Caco-2 (cell line): ENCODE results near the gene FAM53A. TPM values are rescaled to one million over a fixed set of nuclear protein-coding genes. Genes with fewer than 3 reads are reported as not detected.

Experiments used
- BruUV-seq: library from RNA; stranded (reverse); fragments of 400-500 nt; replicated peaks from 2 replicates; lab custom pipeline; 2021; lab: Mats Ljungman, UMichigan
- CTCF ChIA-PET: fragments of 300-600 bp; sonication (Branson Sonifier 250); formaldehyde crosslinking; loops from one replicate; lab custom pipeline; 2022; ENCODE audit warnings: antibody characterized with exemption; lab: Charles Lee
- POLR2A ChIA-PET: fragments of 300-600 bp; sonication (Branson Sonifier 250); formaldehyde crosslinking; loops from one replicate; lab custom pipeline; 2022; ENCODE audit warnings: antibody characterized with exemption; lab: Charles Lee
- DNase-seq, 2 experiments: peaks; one replicate each; pipeline versions ENCODE4 v3.0.0 to v3.0.0-alpha.2; 2020 to 2022
- H3K27me3 ChIP-seq: replicated peaks from 2 replicates; pipeline ENCODE4 v1.6.0; 2011; ENCODE audit warnings: low read length; ENCODE audit not compliant: control insufficient read depth, insufficient read depth
- H3K36me3 ChIP-seq: 2 replicates; pipeline ENCODE4 v1.5.1; 2011; ENCODE audit warnings: low read length; ENCODE audit not compliant: control insufficient read depth, insufficient read depth
- H3K4me1 ChIP-seq: fragments of 250-450 bp; sonication (Bioruptor Pico); 2 replicates; pipeline ENCODE4 v1.5.1; 2020; ENCODE audit warnings: mild to moderate bottlenecking
- H3K4me3 ChIP-seq: 2 replicates; pipeline ENCODE4 v1.5.1; 2011; ENCODE audit warnings: low read depth, mild to moderate bottlenecking, control low read depth, low read length
- H3K9me3 ChIP-seq: fragments of 250-450 bp; sonication (Bioruptor Pico); 2 replicates; pipeline ENCODE4 v1.5.1; 2020; ENCODE audit warnings: mild to moderate bottlenecking, moderate library complexity
- H3K27ac Mint-ChIP-seq: one replicate; pipeline ENCODE4 v1.8.0; 2022; ENCODE audit warnings: mixed read lengths; ENCODE audit not compliant: unreplicated experiment
- H3K27me3 Mint-ChIP-seq: one replicate; pipeline ENCODE4 v1.8.0; 2022; ENCODE audit warnings: mixed read lengths; ENCODE audit not compliant: insufficient read depth, unreplicated experiment
- H3K36me3 Mint-ChIP-seq: one replicate; pipeline ENCODE4 v1.8.0; 2022; ENCODE audit warnings: mild to moderate bottlenecking, mixed read lengths; ENCODE audit not compliant: insufficient read depth, unreplicated experiment
- H3K4me1 Mint-ChIP-seq: one replicate; pipeline ENCODE4 v1.8.0; 2022; ENCODE audit warnings: low read depth, mixed read lengths; ENCODE audit not compliant: unreplicated experiment
- H3K4me3 Mint-ChIP-seq: one replicate; pipeline ENCODE4 v1.8.0; 2022; ENCODE audit warnings: mild to moderate bottlenecking, moderate library complexity, mixed read lengths; ENCODE audit not compliant: unreplicated experiment
- H3K9me3 Mint-ChIP-seq: one replicate; pipeline ENCODE4 v1.8.0; 2022; ENCODE audit warnings: mixed read lengths; ENCODE audit not compliant: unreplicated experiment
- CTCF ChIP-seq, 2 experiments: fragments of 200-600 bp in 1 of 2; IDR thresholded peaks; 1 replicate in 1 of 2; 2 replicates in 1 of 2; pipeline versions ENCODE4 v1.5.1 to v1.8.0; 2011 to 2022; ENCODE audit warnings: antibody characterized with exemption in 1 of 2, control low read depth in 1 of 2, inconsistent platforms in 1 of 2, low read depth in 1 of 2, low read length in 1 of 2, mild to moderate bottlenecking in 1 of 2, moderate library complexity in 1 of 2; ENCODE audit not compliant: insufficient read depth in 1 of 2, severe bottlenecking in 1 of 2, unreplicated experiment in 1 of 2
- intact Hi-C: fragments of 100-400 bp; cut with micrococcal nuclease; formaldehyde crosslinking; loops from one replicate; pipeline ENCODE4 v1.10.0; 2022; ENCODE audit not compliant: unreplicated experiment
- total RNA-seq: library from RNA; stranded (reverse); gene quantifications from 2 replicates; pipeline ENCODE4 v1.2.3, GENCODE V29; 2022

FAM53A gene
- total RNA-seq, 1 experiment from 2014 or later: 4.1 TPM

- H3K36me3 ChIP-seq: no peaks in the 10 kb centered on the region
- Mint-ChIP-seq H3K9me3 (no peaks in the 10 kb centered on the region), H3K36me3 (no peaks in the 10 kb centered on the region), H3K27ac (no peak overlapping the region), H3K4me1 (no peaks in the 10 kb centered on the region), H3K27me3 (no peaks in the 10 kb centered on the region), H3K4me3 (no peak overlapping the region)
- intact Hi-C loops: no loop called here
- no peaks in the 10 kb centered on the region for H3K9me3 ChIP-seq
- ChIA-PET CTCF (no interaction called here), POLR2A (no interaction called here)
- no TSS peak for BruUV-seq
- no peak overlapping the region for H3K4me3 ChIP-seq
- H3K27me3 ChIP-seq: no peaks in the 10 kb centered on the region
- no peaks in the 10 kb centered on the region for H3K4me1 ChIP-seq
- no peak for TF ChIP-seq CTCF (IDR thresholded peaks at IDR 0.05; ENCODE audit: insufficient read depth in 1 of 2, low read depth in 1 of 2, low read length in 1 of 2, severe bottlenecking in 1 of 2, unreplicated experiment in 1 of 2)
- no peak for DNase-seq
Measured at GRCh38 chr4:1655676-1656075, 28.4 kb downstream of the FAM53A start.

GRCh38 chr4:1655081-1655480, 29.0 kb downstream of the FAM53A start:
- BruUV-seq: no TSS peak
- Mint-ChIP-seq H3K27me3 (no peaks in the 10 kb centered on the region), H3K9me3 (no peaks in the 10 kb centered on the region), H3K4me1 (no peaks in the 10 kb centered on the region), H3K27ac (no peak overlapping the region), H3K36me3 (no peaks in the 10 kb centered on the region), H3K4me3 (no peak overlapping the region)
- H3K9me3 ChIP-seq: no peaks in the 10 kb centered on the region
- H3K27me3 ChIP-seq: no peaks in the 10 kb centered on the region
- ChIA-PET CTCF (no interaction called here), POLR2A (no interaction called here)
- no peaks in the 10 kb centered on the region for H3K36me3 ChIP-seq
- no peak for DNase-seq
- no peaks in the 10 kb centered on the region for H3K4me1 ChIP-seq
- intact Hi-C loops: no loop called here
- TF ChIP-seq CTCF (IDR thresholded peaks at IDR 0.05; ENCODE audit: insufficient read depth in 1 of 2, low read depth in 1 of 2, low read length in 1 of 2, severe bottlenecking in 1 of 2, unreplicated experiment in 1 of 2): no peak
- no peak overlapping the region for H3K4me3 ChIP-seq

- Mint-ChIP-seq H3K27me3 (no peaks in the 10 kb centered on the region), H3K9me3 (no peaks in the 10 kb centered on the region), H3K27ac (no peak overlapping the region), H3K4me1 (no peaks in the 10 kb centered on the region), H3K36me3 (no peaks in the 10 kb centered on the region), H3K4me3 (no peak overlapping the region)
- no TSS peak for BruUV-seq
- POLR2A ChIA-PET: no interaction called here
- no peaks in the 10 kb centered on the region for H3K36me3 ChIP-seq
- CTCF ChIA-PET: no interaction called here
- H3K9me3 ChIP-seq: no peaks in the 10 kb centered on the region
- DNase-seq: no peak
- intact Hi-C loops: no loop called here
- H3K27me3 ChIP-seq: no peaks in the 10 kb centered on the region
- no peak overlapping the region for H3K4me3 ChIP-seq
- TF ChIP-seq CTCF (IDR thresholded peaks at IDR 0.05; ENCODE audit: insufficient read depth in 1 of 2, low read depth in 1 of 2, low read length in 1 of 2, severe bottlenecking in 1 of 2, unreplicated experiment in 1 of 2): no peak
- H3K4me1 ChIP-seq: no peaks in the 10 kb centered on the region
Measured at GRCh38 chr4:1654216-1654955, 29.7 kb downstream of the FAM53A start.
